Endothelial cell of umbilical vein (primary cell): Measurements from ENCODE around the gene CAPG. TPM values are rescaled to one million over a fixed set of nuclear protein-coding genes. Genes with fewer than 3 reads are reported as not detected.

Experiments used
- BruUV-seq: library from RNA; stranded (reverse); fragments of 400-500 nt; replicated peaks from 2 replicates; lab custom pipeline; 2021; lab: Mats Ljungman, UMichigan
- CTCF ChIA-PET: fragments of 300-600, 350-600 bp; sonication (Branson Sonifier 250); formaldehyde crosslinking; loops from one replicate; lab custom pipeline; 2021; ENCODE audit warnings: antibody characterized with exemption, inconsistent platforms; lab: Charles Lee
- POLR2A ChIA-PET: fragments of 300-600, 350-600 bp; sonication (Branson Sonifier 250); formaldehyde crosslinking; loops from one replicate; lab custom pipeline; 2021; ENCODE audit warnings: antibody characterized with exemption, inconsistent platforms; lab: Charles Lee
- DNase-seq: peaks from one replicate; pipeline ENCODE4 v3.0.0-alpha.2; 2011; ENCODE audit warnings: low read depth, low spot score
- FAIRE-seq: peaks from 2 replicates; lab custom pipeline; 2011; peaks lifted over from hg19 to GRCh38; lab: Jason Lieb, UNC
- H2AFZ ChIP-seq: 2 replicates; pipeline ENCODE4 v1.6.0; 2012; ENCODE audit warnings: low read depth, low read length, control low read depth, inconsistent platforms
- H3K27ac ChIP-seq: 2 replicates; pipeline ENCODE4 v1.5.1; 2011; ENCODE audit warnings: low read depth, mild to moderate bottlenecking, control low read depth, low read length, moderate library complexity; ENCODE audit not compliant: insufficient read depth
- H3K27me3 ChIP-seq, 2 experiments: 2 replicates each; pipeline versions ENCODE4 v1.6.0 to v1.6.1; 2011; ENCODE audit warnings: low read length in 2 of 2, mixed read lengths in 1 of 2; ENCODE audit not compliant: control insufficient read depth in 2 of 2, insufficient read depth in 2 of 2
- H3K36me3 ChIP-seq, 2 experiments: 2 replicates in 1 of 2; 3 replicates in 1 of 2; pipeline ENCODE4 v1.5.1; 2011; ENCODE audit warnings: low read length in 2 of 2, mild to moderate bottlenecking in 1 of 2, moderate library complexity in 1 of 2; ENCODE audit not compliant: control insufficient read depth in 2 of 2, insufficient read depth in 2 of 2; ENCODE audit errors: extremely low read depth in 1 of 2
- H3K4me1 ChIP-seq: 3 replicates; pipeline ENCODE4 v1.5.1; 2011; ENCODE audit warnings: mild to moderate bottlenecking, low read length; ENCODE audit not compliant: control insufficient read depth, insufficient read depth; ENCODE audit errors: extremely low read depth
- H3K4me2 ChIP-seq: 2 replicates; pipeline ENCODE4 v1.6.1; 2011; ENCODE audit warnings: low read length, control low read depth, mixed read lengths; ENCODE audit not compliant: insufficient read depth
- H3K4me3 ChIP-seq, 3 experiments: fragments of 200-600 bp in 1 of 3; sonication (generic), shearing (Covaris generic) in 1 of 3; replicated peaks in 1 of 3; 2 replicates each; pipeline ENCODE4 v1.5.1; 2011 to 2016; ENCODE audit warnings: control low read depth in 3 of 3, low read length in 3 of 3, mild to moderate bottlenecking in 2 of 3, inconsistent platforms in 1 of 3, low read depth in 1 of 3, moderate library complexity in 1 of 3; ENCODE audit not compliant: insufficient read depth in 1 of 3
- H3K79me2 ChIP-seq: 2 replicates; pipeline ENCODE4 v1.6.0; 2012; ENCODE audit warnings: low read length, inconsistent platforms; ENCODE audit not compliant: control insufficient read depth, insufficient read depth
- H3K9ac ChIP-seq: replicated peaks from 2 replicates; pipeline ENCODE3; 2011; ENCODE audit warnings: low read length, control low read depth; ENCODE audit not compliant: insufficient read depth; ENCODE audit errors: extremely low read depth
- H3K9me1 ChIP-seq: replicated peaks from 3 replicates; pipeline ENCODE4 v1.6.0; 2011; ENCODE audit warnings: mild to moderate bottlenecking, low read length; ENCODE audit not compliant: control insufficient read depth, insufficient read depth; ENCODE audit errors: extremely low read depth
- H3K9me3 ChIP-seq: replicated peaks from 2 replicates; pipeline ENCODE4 v1.5.1; 2012; ENCODE audit warnings: low read length, inconsistent platforms; ENCODE audit not compliant: control insufficient read depth, insufficient read depth
- H4K20me1 ChIP-seq: replicated peaks from 2 replicates; pipeline ENCODE3; 2011; ENCODE audit warnings: mild to moderate bottlenecking, low read length; ENCODE audit not compliant: control insufficient read depth, insufficient read depth; ENCODE audit errors: extremely low read depth
- CTCF ChIP-seq, 2 donors: IDR thresholded peaks; 1 replicate in 1 of 2; 2 replicates in 1 of 2; pipeline ENCODE4 v1.5.1; 2011; ENCODE audit warnings: low read length in 2 of 2, mild to moderate bottlenecking in 2 of 2, moderate library complexity in 2 of 2, control low read depth in 1 of 2, inconsistent platforms in 1 of 2, low read depth in 1 of 2; ENCODE audit not compliant: insufficient read depth in 1 of 2; ENCODE audit errors: extremely low read depth in 1 of 2
- EZH2 ChIP-seq: IDR thresholded peaks from 2 replicates; pipeline ENCODE4 v1.6.1; 2012; ENCODE audit warnings: borderline replicate concordance, low read depth, mild to moderate bottlenecking, moderate library complexity, low read length, inconsistent platforms; ENCODE audit not compliant: severe bottlenecking
- FOS ChIP-seq: IDR thresholded peaks from 2 replicates; pipeline ENCODE4 v1.6.1; 2011; ENCODE audit warnings: mild to moderate bottlenecking, low read length, moderate library complexity, borderline replicate concordance; ENCODE audit not compliant: insufficient read depth
- GATA2 ChIP-seq: IDR thresholded peaks from 2 replicates; pipeline ENCODE4 v1.7.0; 2011; ENCODE audit warnings: low read depth, mild to moderate bottlenecking, moderate library complexity, mixed read lengths, low read length; ENCODE audit not compliant: insufficient read length, insufficient read depth
- JUN ChIP-seq: IDR thresholded peaks from 2 replicates; pipeline ENCODE4 v1.6.1; 2011; ENCODE audit warnings: borderline replicate concordance, low read depth; ENCODE audit not compliant: insufficient read length, insufficient read depth
- MAX ChIP-seq: IDR thresholded peaks from 2 replicates; pipeline ENCODE4 v1.6.1; 2011; ENCODE audit not compliant: insufficient read depth, insufficient read length
- MYC ChIP-seq: IDR thresholded peaks from one replicate; pipeline ENCODE4 v1.6.1; 2011; ENCODE audit warnings: mild to moderate bottlenecking, low read depth, low read length
- POLR2A ChIP-seq: IDR thresholded peaks from 2 replicates; pipeline ENCODE4 v1.6.1; 2012; ENCODE audit warnings: low read depth, mild to moderate bottlenecking, control low read depth, low read length
- POLR2AphosphoS5 ChIP-seq: IDR thresholded peaks from 2 replicates; pipeline ENCODE4 v1.6.1; 2012; ENCODE audit warnings: low read depth, mild to moderate bottlenecking, control low read depth, low read length, moderate library complexity; ENCODE audit not compliant: insufficient read depth
- dilution Hi-C: fragments of 300-500 bp; cut with MboI; formaldehyde crosslinking; loops from one replicate; pipeline ENCODE4 v1.15.0; 2019; ENCODE audit warnings: low sequenced_read_pairs; ENCODE audit not compliant: extremely low pct_ligation_motif_present
- intact Hi-C: fragments of 100-400 bp; cut with micrococcal nuclease; formaldehyde crosslinking; loops from one replicate; pipeline ENCODE4 v1.10.0; 2022
- polyA plus RNA-seq, 4 experiments: library from polyadenylated mRNA; depleted of rRNA in 3 of 4; stranded (reverse) in 3 of 4; unstranded in 1 of 4; fragments of >200 nt; gene quantifications; 2 replicates each; pipeline versions ENCODE4 v1.2.1 to v1.2.3, GENCODE V29; 2011 to 2012; ENCODE audit warnings: missing spikeins in 1 of 4
- total RNA-seq: library from RNA; stranded (reverse); gene quantifications from 2 replicates; pipeline ENCODE4 v1.2.3, GENCODE V29; 2021

CAPG gene
- total and polyA plus RNA-seq, 2 donors (not counting 3 experiments of a cell fraction or from before 2014, with no cell fraction given) = 107 to 115 TPM

- no peaks in the 10 kb centered on the region for H3K27me3 ChIP-seq
- no peak overlapping the region for H3K9ac ChIP-seq
- CTCF ChIA-PET = interaction anchor here (0.9 to 1.5 kb wide), 3 partner anchors 15 to 116 kb away, joined by 3 to 4 read pairs (median 3); no protein-coding TSS in a partner anchor
- H3K36me3 ChIP-seq = no peaks in the 10 kb centered on the region
- no peak overlapping the region for H3K4me3 ChIP-seq
- peaks cover 17% of the 10 kb centered on the region for H3K4me1 ChIP-seq
- no peaks in the 10 kb centered on the region for H4K20me1 ChIP-seq
- H3K9me1 ChIP-seq = no peaks in the 10 kb centered on the region
- intact Hi-C loops = no loop called here
- no TSS peak for BruUV-seq
- no peaks in the 10 kb centered on the region for H3K9me3 ChIP-seq
- DNase-seq (no peak), FAIRE-seq (no peak)
- POLR2A ChIA-PET = interaction anchor here (3.1 kb wide), 1 partner anchor 103 kb away, joined by 26 read pairs; the partner anchor contains the start of gene MAT2A
- dilution Hi-C loops = no loop called here
- no peak overlapping the region for H2AFZ ChIP-seq
- TF ChIP-seq MYC (no peak), POLR2A (no peak), JUN (no peak), CTCF (IDR thresholded peaks at IDR 0.05; ENCODE audit: extremely low read depth in 1 of 2, insufficient read depth in 1 of 2, low read depth in 1 of 2, low read length in 2 of 2) (no peak), FOS (no peak), MAX (no peak), POLR2AphosphoS5 (no peak), EZH2 (no peak), GATA2 (no peak)
- H3K79me2 ChIP-seq = no peaks in the 10 kb centered on the region
- H3K27ac ChIP-seq = no peak overlapping the region
- H3K4me2 ChIP-seq = no peak overlapping the region
Measured at GRCh38 chr2:85435981-85436835, 26.0 kb upstream of the CAPG start.
